Measurements from ENCODE around the gene RPS21.

DNA sequence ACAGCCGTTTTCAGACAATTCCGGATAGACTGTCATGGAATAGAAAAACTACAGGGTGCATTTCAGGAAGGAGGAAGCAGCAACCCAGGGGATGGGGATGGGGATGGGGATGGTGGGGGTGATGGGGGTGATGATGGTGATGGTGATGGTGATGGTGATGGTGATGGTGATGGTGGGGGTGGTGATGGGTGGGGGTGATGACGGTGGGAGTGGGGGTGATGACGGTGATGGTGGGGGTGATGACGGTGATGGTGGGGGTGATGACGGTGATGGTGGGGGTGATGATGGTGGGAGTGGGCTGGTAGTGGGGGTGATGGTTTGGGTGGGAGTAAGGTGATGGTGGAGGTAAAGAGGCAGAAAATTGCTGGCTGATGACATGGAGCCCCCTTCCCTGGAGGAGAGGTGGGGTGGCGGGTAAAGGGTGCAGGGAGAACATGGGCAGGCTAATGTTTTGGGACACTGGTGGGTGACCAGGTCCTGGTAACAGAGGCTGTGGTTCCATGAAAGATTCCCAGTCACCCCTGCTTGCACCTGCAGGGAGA lies 37.3 kb upstream of the RPS21 start:
- TF ChIP-seq CTCF (IDR thresholded peaks at IDR 0.05) (no peak), POLR2AphosphoS5 (IDR thresholded peaks at IDR 0.05; ENCODE audit: low read depth, low read length) (no peak; the same call in 1 of the 2 replicates), TCF7L2 (IDR thresholded peaks at IDR 0.05; ENCODE audit: low read depth, low read length) (no peak), SIN3A (IDR thresholded peaks at IDR 0.05; ENCODE audit: borderline replicate concordance, insufficient read depth, low read depth, low read length) (no peak)
- TF ChIP-seq, protein P1, sequence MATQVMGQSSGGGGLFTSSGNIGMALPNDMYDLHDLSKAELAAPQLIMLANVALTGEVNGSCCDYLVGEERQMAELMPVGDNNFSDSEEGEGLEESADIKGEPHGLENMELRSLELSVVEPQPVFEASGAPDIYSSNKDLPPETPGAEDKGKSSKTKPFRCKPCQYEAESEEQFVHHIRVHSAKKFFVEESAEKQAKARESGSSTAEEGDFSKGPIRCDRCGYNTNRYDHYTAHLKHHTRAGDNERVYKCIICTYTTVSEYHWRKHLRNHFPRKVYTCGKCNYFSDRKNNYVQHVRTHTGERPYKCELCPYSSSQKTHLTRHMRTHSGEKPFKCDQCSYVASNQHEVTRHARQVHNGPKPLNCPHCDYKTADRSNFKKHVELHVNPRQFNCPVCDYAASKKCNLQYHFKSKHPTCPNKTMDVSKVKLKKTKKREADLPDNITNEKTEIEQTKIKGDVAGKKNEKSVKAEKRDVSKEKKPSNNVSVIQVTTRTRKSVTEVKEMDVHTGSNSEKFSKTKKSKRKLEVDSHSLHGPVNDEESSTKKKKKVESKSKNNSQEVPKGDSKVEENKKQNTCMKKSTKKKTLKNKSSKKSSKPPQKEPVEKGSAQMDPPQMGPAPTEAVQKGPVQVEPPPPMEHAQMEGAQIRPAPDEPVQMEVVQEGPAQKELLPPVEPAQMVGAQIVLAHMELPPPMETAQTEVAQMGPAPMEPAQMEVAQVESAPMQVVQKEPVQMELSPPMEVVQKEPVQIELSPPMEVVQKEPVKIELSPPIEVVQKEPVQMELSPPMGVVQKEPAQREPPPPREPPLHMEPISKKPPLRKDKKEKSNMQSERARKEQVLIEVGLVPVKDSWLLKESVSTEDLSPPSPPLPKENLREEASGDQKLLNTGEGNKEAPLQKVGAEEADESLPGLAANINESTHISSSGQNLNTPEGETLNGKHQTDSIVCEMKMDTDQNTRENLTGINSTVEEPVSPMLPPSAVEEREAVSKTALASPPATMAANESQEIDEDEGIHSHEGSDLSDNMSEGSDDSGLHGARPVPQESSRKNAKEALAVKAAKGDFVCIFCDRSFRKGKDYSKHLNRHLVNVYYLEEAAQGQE (IDR thresholded peaks at IDR 0.05; ENCODE audit: insufficient read depth in 1 of 2, low read depth in 2 of 2, low read length in 1 of 2): no peak
